Omental fat pad (tissue), 4 donors: ENCODE results near the gene PPP1R36. TPM values are rescaled to one million over a fixed set of nuclear protein-coding genes. Genes with fewer than 3 reads are reported as not detected.
A peak's percentile ranks its signal among the peaks of the same experiment; 100 is the strongest.
"Not testable (repeated sequence)": the region's sequence is repeated elsewhere in the genome, so short reads cannot be mapped to it uniquely, and the experiment has no call there.

Experiments used
- ATAC-seq: fragments of 150-250 bp; one replicate; pipeline ENCODE4 v1.9.1; 2016; ENCODE audit warnings: mild to moderate bottlenecking, moderate library complexity; ENCODE audit not compliant: low FRiP score
- DNase-seq: peaks from one replicate; pipeline ENCODE4 v3.0.0-alpha.2; 2019; ENCODE audit warnings: low spot score
- total RNA-seq, 4 donors: library from RNA; depleted of rRNA; stranded (reverse); fragments of >200 nt; gene quantifications; one replicate each; pipeline ENCODE4 v1.1.0, GENCODE V29; 2016
- TF ChIP-seq, protein P1 (sequence below), 3 donors: fragments of 450-650 bp; IDR thresholded peaks; one replicate each; pipeline ENCODE4 v1.5.1; 2016 to 2017; ENCODE audit warnings: antibody characterized with exemption in 3 of 3, mild to moderate bottlenecking in 3 of 3, moderate library complexity in 2 of 3

The PPP1R36 gene
- total RNA-seq, 4 donors from 2014 or later = 0.63 to 3.2 (median 2.1) TPM

DNA sequence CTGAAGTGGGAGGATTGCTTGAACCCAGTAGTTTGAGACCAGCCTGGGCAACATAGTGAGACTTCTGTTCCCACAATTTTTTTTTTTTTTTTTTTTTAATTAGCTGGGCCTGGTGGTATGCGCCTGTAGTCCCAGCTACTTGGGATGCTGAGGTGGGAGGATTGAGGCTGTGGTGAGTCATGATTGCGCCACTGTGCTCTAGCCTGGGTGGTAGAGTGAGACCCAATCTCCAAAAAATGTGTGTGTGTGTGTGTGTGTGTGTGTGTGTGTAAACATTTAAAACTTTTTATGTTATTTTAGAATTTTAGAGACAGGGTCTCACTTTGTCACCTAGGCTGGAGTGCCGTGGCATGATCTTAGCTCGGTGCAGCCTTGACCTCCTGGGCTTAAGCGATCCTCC lies 6.8 kb downstream of the PPP1R36 start:
- peak; percentile 81 for ATAC-seq

GRCh38 chr14:64558216-64558615 lies 8.5 kb downstream of the PPP1R36 start:
- DNase-seq, ATAC-seq: not testable (repeated sequence)

More for the DNA sequence above, 6.8 kb downstream of the PPP1R36 start:
- DNase-seq = no peak
- TF ChIP-seq, protein P1, sequence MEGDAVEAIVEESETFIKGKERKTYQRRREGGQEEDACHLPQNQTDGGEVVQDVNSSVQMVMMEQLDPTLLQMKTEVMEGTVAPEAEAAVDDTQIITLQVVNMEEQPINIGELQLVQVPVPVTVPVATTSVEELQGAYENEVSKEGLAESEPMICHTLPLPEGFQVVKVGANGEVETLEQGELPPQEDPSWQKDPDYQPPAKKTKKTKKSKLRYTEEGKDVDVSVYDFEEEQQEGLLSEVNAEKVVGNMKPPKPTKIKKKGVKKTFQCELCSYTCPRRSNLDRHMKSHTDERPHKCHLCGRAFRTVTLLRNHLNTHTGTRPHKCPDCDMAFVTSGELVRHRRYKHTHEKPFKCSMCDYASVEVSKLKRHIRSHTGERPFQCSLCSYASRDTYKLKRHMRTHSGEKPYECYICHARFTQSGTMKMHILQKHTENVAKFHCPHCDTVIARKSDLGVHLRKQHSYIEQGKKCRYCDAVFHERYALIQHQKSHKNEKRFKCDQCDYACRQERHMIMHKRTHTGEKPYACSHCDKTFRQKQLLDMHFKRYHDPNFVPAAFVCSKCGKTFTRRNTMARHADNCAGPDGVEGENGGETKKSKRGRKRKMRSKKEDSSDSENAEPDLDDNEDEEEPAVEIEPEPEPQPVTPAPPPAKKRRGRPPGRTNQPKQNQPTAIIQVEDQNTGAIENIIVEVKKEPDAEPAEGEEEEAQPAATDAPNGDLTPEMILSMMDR (IDR thresholded peaks at IDR 0.05) = no peak

GRCh38 chr14:64561631-64562030 lies 11.9 kb downstream of the PPP1R36 start:
- ATAC-seq (no peak), DNase-seq (no peak)
- TF ChIP-seq, protein P1 (IDR thresholded peaks at IDR 0.05) = no peak

GRCh38 chr14:64562436-64562835 lies 12.7 kb downstream of the PPP1R36 start:
- TF ChIP-seq, protein P1 (IDR thresholded peaks at IDR 0.05) = no peak
- ATAC-seq = no peak
- no peak for DNase-seq

- TF ChIP-seq, protein P1 (IDR thresholded peaks at IDR 0.05) = no peak
- DNase-seq (no peak), ATAC-seq (no peak)
Measured at GRCh38 chr14:64563696-64564095, 13.9 kb downstream of the PPP1R36 start.

DNA sequence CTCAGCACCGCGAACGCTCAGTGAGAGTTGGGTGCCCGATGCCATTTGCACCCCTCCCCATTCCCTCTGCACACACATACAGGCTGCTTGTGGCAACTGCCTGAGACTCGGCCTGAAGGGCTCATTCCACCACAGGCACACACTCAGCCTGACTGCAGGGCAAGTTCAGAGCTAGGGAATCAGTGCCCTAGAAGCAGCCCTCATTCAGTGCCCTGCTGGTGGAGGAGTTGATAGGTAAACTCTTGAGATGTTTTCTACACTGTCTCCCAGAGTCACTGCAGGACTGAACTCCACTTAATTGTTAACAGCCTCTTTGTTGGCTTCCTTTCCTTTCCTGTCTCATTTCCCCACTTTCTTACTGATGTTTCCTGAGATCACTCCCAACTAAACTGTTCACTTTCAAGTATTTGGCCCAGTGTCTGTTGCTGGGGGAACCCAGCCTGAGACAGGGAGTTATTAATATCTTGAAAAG lies 16.9 kb downstream of the PPP1R36 start:
- TF ChIP-seq, protein P1 (IDR thresholded peaks at IDR 0.05) = no peak
- ATAC-seq (no peak), DNase-seq (no peak)

DNA sequence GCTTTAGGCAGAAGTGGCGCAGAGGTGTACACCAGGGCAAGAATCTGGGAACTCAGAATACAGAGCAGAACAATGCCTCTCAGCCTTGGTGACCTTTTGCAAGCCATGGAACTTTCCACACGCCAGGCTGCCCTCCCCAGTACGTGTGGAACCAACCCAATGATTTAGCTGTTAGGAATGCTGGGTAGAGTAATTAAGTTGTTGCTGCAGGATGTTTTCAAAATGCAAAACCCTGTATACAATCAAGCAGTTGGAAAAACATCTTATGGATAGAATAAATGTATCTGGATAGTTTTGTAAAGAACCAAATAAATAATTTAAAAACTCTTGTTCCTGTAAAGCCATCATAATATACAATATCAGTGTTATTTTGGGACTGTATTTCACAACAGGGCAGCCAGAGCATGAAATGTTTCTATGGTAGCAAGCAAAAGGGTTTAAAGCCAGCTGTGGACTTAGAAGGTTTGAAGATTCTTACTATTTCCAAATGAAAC lies 19.4 kb downstream of the PPP1R36 start:
- DNase-seq (no peak), ATAC-seq (peak; percentile 98)
- TF ChIP-seq, protein P1 (IDR thresholded peaks at IDR 0.05) = no peak

DNA sequence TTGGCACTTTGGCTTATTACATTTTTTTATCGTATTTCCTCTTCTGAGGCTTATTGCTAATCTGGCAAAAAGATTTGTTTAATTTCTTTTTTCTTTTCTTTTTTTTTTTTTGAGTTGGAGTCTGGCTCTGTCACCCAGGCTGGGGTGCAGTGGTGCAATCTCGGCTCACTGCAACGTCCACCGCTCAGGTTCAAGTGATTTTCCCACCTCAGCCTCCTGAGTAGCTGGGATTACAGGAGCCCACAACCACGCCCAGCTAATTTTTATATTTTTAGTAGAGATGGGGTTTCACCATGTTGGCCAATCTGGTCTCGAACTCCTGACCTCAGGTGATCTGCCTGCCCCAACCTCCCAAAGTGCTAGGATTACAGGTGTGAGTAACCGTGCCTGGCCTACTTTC lies 19.9 kb downstream of the PPP1R36 start:
- peak; percentile 5 for ATAC-seq
- not testable (repeated sequence) for DNase-seq
